ENCODE data around the gene TXNDC5.

- TF ChIP-seq CTCF (IDR thresholded peaks at IDR 0.05), result no peak
- TF ChIP-seq POLR2A (IDR thresholded peaks at IDR 0.05), result no peak
Measured at GRCh38 chr6:7901056-7901455, 9.5 kb downstream of the TXNDC5 start.
